Epithelial cell of proximal tubule (primary cell): ENCODE results near the gene RPRD1B. TPM values are rescaled to one million over a fixed set of nuclear protein-coding genes. Genes with fewer than 3 reads are reported as not detected.

ENCODE experiments used
- DNase-seq: peaks from one replicate; pipeline ENCODE4 v3.0.0-alpha.2; 2011; ENCODE audit warnings: low read depth
- H3K4me3 ChIP-seq: 2 replicates; pipeline ENCODE4 v1.5.1; 2011; ENCODE audit warnings: low read depth, mild to moderate bottlenecking, low read length
- total RNA-seq: library from RNA; depleted of rRNA; stranded (reverse); fragments of >200 nt; gene quantifications from 2 replicates; pipeline ENCODE4 v1.2.3, GENCODE V29; 2015
- TF ChIP-seq, protein P1 (sequence below): conservative IDR thresholded peaks from 2 replicates; pipeline ENCODE4 v1.5.1; 2012; ENCODE audit warnings: low read depth, mild to moderate bottlenecking, low read length

Gene RPRD1B
- total RNA-seq, 1 donor from 2014 or later = 19.9 TPM

DNA sequence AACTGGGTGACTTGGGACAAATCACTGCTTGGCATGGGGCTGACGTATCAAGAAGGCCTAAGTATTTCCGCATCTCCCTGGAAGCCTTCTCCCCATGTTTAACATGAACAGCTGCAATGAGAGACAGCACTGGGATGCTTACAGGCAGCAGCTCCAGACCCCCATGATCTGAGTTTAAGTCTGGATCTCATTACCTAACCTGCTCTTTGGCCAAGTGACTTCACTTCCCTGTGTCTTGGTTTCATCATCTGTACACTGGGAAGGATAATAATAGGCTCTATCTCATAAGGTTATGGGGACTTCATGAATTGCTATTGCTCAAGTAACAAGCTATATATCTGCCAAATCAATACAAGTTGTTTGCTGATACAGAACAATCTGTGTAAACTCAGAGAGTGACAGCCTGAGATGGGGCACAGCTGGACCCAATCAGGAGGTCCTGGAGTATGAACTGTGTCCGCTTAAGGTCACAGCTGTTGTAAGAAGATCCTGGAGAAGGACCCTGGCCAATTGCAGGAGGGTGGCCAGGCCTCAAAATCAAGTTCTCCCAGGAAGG is 75.5 kb downstream of the RPRD1B start:
- no peak for DNase-seq
- TF ChIP-seq, protein P1, sequence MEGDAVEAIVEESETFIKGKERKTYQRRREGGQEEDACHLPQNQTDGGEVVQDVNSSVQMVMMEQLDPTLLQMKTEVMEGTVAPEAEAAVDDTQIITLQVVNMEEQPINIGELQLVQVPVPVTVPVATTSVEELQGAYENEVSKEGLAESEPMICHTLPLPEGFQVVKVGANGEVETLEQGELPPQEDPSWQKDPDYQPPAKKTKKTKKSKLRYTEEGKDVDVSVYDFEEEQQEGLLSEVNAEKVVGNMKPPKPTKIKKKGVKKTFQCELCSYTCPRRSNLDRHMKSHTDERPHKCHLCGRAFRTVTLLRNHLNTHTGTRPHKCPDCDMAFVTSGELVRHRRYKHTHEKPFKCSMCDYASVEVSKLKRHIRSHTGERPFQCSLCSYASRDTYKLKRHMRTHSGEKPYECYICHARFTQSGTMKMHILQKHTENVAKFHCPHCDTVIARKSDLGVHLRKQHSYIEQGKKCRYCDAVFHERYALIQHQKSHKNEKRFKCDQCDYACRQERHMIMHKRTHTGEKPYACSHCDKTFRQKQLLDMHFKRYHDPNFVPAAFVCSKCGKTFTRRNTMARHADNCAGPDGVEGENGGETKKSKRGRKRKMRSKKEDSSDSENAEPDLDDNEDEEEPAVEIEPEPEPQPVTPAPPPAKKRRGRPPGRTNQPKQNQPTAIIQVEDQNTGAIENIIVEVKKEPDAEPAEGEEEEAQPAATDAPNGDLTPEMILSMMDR = no peak
- no peak overlapping the region for H3K4me3 ChIP-seq

DNA sequence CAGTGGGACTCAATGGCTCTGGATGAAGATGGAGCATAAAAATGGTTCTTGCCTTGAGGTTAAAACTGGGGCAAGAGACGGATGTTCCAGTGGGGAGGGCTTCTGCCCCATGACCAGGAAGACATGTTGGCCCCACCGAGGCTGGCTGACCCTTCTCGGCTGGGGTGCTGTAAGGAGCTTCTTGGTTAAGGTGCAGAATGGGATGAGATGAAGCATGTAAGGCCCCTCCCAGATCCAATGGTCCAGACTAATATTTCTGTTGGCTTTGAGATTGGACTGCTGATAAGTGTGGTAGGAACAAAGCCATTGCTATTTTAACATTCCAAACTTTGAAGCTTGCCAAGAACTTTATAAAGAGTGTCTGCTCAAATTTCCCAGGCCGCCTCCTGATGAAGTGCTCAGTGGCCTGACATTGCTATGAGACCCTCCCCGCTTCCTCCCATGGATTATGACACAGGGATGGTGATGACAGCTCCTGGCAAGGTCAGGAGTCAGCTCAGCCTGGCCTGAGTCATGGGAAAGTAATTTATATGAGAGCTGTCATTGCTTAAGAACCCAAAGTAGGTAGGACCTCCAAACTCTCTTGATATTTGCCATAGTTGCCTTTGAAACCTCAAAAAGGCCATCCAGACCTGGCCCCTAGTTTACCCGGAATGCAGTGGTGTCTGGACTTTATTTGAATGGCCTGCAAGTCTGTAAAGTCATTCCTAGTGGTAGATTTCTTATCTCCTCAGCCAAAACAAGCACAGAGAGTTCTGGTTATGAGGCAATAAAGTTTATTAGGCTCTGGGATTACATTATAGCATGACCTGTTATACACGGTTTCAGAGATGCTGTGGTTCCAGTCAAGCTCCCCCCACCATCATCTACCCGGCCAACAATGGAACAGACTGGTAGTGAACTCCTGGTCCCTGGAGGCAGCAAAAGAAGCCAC is 76.3 kb downstream of the RPRD1B start:
- peak; percentile 43 for DNase-seq
- TF ChIP-seq, protein P1 = no peak

DNA sequence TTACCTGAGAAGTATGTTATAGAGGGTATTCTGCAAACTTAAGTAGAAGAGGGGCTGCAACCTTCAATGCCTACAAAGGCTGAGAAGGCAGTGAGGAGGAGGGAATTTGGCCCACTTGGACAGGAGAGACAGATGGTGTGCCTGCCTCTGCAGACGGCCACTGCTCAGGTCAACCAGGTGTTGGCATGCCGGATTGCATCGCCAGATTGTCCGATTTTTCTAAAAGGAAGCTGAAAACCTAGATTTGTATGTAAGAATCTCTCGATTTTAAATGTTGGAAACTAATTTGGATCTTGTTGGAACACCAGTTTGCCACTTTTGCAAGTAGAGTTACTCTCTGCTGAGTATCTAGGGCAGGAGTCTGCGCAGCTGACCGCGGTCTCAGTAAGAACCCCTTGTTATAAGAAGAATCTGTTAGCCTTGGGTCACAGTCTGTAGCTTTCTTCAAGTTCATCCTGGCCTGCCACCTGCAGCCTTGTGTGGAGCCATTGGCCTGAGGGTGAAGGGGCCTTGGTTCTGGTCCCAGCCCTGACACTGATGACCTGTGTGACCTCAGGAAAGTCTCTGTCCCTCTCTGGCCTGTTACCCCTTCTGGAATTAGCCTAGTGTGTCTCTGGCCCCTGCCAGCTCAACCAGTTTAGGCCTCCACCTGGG is 77.1 kb downstream of the RPRD1B start:
- TF ChIP-seq, protein P1 = no peak
- no peak overlapping the region for H3K4me3 ChIP-seq
- DNase-seq = no peak

More for the DNA sequence above, 76.3 kb downstream of the RPRD1B start:
- H3K4me3 ChIP-seq = no peak overlapping the region

DNA sequence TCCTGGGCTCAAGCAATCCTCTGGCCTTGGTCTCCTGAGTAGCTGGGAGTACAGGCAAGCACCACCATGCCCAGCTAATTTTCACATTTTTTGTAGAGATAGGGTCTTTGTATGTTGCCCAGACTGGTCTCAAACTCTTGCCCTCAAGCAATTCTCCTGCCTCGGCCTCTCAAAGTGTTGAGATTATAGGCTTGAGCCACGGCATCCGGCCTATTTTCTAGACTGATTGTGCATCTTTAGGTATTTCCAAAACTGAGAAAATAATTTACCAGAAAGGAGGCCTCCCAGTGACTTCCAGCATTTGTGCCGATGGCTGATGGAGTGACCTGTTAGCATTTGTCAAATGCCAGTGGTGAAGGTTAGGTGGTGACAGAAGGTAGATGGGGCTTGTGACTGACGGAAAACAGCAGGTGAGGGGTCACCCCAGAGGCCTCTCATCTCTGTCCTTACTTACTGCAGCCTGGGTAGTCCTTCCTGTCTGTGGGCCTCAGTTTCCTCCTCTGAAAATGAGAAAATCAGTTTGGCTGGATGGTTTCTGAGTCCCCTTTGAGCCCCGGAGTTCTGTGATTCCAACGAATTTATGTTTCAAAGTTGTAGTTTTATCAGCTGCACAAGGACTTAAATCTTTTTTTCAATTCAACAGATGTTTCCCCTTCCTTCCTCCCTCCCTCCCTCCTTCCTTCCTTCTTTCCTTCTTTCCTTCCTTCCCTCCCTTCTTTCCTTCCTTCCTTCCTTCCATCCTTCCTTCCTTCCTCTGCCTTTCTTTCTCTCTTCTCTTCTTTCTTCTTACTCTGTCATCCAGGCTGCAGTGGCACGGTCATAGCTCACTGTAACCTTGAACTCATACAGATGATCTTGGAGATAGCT is 78.1 kb downstream of the RPRD1B start:
- DNase-seq = no peak
- TF ChIP-seq, protein P1 = no peak
- no peak overlapping the region for H3K4me3 ChIP-seq

DNA sequence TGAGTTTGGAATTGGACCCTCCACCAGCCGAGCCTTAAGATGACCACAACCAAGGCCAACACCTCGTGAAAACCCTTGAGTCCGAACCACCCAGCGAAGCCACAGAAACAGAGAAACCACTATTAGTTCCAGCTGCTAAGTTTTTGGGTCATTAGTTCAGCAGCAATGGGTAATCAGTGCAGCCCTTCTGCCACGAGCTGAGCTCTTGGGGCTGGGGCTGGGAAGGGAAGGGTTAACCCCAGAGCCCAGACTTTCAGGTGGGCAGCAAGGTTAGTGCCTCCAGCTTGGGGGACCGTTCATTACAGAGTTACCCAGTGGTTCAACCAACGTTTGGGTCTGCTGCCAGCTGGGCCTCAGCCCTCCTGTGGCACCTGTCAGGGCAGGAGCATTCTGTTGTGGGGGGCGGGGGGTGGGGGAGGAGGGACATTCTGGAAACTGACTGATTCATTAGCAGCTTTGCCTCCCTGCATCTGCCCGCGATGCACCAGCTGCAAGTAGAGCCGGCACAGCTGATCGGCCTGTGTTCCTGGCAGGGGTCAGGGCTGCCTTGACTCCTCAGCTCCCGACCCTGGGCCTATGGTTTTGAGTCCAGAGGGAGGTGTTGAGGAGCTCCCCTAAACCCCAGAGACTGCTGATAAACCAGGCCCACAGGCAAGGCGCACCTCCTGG is 78.8 kb downstream of the RPRD1B start:
- H3K4me3 ChIP-seq = no peak overlapping the region
- no peak for DNase-seq
- TF ChIP-seq, protein P1 = no peak

DNA sequence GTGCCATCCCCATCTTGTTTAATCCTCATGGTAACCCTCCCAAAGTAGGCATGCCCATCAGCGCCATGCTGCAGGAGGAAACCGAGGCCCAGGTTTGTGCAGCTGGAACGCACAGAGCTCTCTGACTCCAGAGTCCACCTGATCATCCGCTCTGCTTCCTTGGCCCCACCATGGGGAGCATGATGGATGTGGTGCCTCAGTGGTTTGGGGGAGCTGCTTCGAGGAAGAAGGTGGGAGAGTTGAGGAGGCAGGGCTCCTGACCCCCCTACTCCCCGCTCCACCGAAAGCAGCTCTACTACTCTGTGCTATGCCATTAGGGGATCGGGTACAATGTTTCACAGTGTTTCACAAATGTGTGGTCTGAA is 79.4 kb downstream of the RPRD1B start:
- TF ChIP-seq, protein P1 = no peak
- DNase-seq = no peak
- H3K4me3 ChIP-seq = no peak overlapping the region
